ENCODE results near the gene MAP3K9. TPM values are rescaled to one million over a fixed set of nuclear protein-coding genes. Genes with fewer than 3 reads are reported as not detected.

MAP3K9 gene
- total and polyA plus RNA-seq, 2 donors = 0.25 to 2.7 TPM

DNA sequence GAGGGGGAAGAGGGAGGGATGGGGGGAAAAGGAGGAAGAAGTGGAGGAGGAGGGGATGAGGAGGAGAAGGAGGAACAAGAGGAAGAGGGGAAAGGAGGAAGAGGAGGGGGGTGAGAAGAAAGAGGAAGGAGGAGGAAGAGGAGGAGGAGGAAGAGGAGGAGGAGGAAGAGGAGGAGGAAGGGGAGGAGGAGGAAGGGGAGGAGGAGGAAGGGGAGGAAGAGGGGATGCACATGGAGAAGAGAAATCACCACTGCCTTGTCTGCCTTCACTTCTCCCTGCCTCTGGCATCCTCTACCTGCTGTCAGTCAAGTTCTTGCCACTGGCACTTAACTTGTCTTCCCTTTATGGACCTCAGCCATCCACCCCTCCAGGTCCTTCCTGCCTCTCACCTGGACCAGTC lies 107.7 kb downstream of the MAP3K9 start:
- H3K27ac ChIP-seq (ENCODE audit: low read depth) = no peak overlapping the region
- no peak overlapping the region for H3K4me3 ChIP-seq (ENCODE audit: low read depth, low read length)
- no peaks in the 10 kb centered on the region for H3K36me3 ChIP-seq (ENCODE audit: insufficient read depth)
- DNase-seq (ENCODE audit: extremely low spot score) = no peak
- no peaks in the 10 kb centered on the region for H3K4me1 ChIP-seq (ENCODE audit: insufficient read depth)

DNA sequence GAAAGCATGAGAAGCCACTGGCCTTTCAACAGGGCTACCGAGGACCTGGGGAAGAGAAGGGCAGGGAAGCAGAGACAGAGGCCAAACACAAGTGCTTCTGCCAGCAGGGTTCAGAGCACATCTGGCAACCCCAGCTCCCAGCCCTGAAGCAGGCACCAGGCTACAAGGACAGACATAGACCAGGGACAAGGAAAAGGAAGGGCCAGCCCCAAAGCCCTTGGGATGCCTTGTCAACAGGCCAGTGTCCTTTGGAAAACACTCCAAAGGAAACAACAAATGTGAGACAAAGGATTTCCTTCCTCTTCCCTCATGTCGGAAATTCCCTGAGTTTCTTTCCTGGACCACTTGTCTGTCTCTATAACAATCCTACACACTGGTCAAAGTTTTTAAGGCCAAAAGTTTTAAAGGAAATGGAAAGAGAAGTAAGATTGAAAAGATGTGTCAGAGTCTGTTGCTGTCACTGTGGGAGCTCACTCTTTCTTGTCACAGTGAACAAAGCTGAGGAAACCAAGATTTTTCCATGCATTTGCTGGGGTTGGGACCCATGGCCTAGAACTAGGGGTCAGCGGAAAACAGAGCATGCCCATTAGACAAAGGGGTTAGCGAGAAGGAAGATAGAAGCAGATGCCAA lies 108.2 kb downstream of the MAP3K9 start:
- WGBS = 78% methylated on average over 4 of the region's 4 CpGs
- no peak overlapping the region for H3K27ac ChIP-seq (ENCODE audit: low read depth)

DNA sequence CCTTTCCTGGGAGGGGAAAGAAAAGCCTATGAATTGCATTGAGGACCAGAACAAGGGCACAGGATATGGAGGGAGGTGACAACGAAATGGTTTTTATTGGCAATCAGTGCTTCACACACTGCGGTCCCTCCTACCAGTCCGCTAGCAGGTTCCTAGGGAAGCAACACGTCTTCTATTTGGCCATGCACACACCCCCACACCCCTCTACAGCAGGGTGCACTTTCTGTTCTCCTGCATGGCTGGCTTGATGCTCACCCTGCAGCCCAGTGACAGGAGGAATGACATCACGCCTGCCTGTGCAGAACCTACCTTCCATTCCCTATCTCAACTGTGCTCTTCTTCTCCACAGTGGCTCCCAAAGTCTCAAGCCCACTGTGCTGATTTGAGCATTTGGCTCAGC lies 109.7 kb downstream of the MAP3K9 start:
- Histone ChIP-seq H3K4me3 (ENCODE audit: low read depth, low read length) (no peak overlapping the region), H3K27ac (ENCODE audit: low read depth) (no peak overlapping the region), H3K4me1 (ENCODE audit: insufficient read depth) (no peaks in the 10 kb centered on the region), H3K36me3 (ENCODE audit: insufficient read depth) (no peaks in the 10 kb centered on the region)
- WGBS = 77% methylated on average over 5 of the region's 5 CpGs
- no peak for DNase-seq (ENCODE audit: extremely low spot score)

More for the DNA sequence above, 108.2 kb downstream of the MAP3K9 start:
- Histone ChIP-seq H3K4me1 (ENCODE audit: insufficient read depth) (no peaks in the 10 kb centered on the region), H3K4me3 (ENCODE audit: low read depth, low read length) (no peak overlapping the region), H3K36me3 (ENCODE audit: insufficient read depth) (no peaks in the 10 kb centered on the region)
- no peak for DNase-seq (ENCODE audit: extremely low spot score)

DNA sequence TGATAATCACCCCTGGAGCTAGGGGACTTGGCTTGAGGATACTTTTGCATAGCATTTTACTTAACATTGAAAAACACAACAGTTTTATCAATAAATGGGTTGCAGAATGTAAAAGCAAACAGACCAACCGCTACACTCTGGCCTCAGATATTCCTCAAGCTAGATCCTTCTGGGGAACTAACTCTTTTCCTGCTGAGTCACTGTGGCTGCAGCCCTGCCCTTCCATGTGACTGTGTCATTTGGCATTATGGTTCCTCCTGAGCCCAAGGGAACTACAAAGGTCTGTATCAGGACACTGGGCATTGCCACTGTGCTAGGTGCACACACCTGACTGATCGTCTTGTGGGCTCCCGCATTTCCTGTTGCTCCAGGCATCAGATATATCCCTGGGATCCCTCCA lies 111.0 kb downstream of the MAP3K9 start:
- Histone ChIP-seq H3K36me3 (ENCODE audit: insufficient read depth) (no peaks in the 10 kb centered on the region), H3K4me3 (ENCODE audit: low read depth, low read length) (no peak overlapping the region), H3K27ac (ENCODE audit: low read depth) (no peak overlapping the region), H3K4me1 (ENCODE audit: insufficient read depth) (no peaks in the 10 kb centered on the region)
- WGBS = 84% methylated on average over 3 of the region's 3 CpGs
- DNase-seq (ENCODE audit: extremely low spot score) = no peak

DNA sequence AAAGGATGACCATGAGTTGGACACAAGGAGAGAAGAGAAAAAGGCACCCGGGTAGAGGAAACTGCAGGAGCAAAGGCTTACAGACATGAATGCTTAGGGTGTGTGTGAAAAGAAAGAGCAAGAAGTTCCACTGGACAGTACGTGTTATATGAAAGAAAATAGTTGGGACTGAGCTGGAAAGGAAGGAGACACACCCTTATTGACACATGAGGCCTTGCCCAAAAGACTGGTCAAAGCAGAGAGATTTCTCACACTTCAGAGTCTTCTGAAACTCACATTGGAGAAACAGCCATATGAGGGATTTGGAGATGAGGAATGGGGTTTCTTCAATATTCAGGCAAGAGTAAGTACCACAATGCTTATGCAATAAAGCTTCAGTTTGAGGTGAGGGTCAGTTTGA lies 111.6 kb downstream of the MAP3K9 start:
- H3K27ac ChIP-seq (ENCODE audit: low read depth) = no peak overlapping the region
- H3K36me3 ChIP-seq (ENCODE audit: insufficient read depth) = no peaks in the 10 kb centered on the region
- H3K4me1 ChIP-seq (ENCODE audit: insufficient read depth) = no peaks in the 10 kb centered on the region
- no peak for DNase-seq (ENCODE audit: extremely low spot score)
- H3K4me3 ChIP-seq (ENCODE audit: low read depth, low read length) = no peak overlapping the region
- 65% methylated on average over 2 of the region's 2 CpGs for WGBS

DNA sequence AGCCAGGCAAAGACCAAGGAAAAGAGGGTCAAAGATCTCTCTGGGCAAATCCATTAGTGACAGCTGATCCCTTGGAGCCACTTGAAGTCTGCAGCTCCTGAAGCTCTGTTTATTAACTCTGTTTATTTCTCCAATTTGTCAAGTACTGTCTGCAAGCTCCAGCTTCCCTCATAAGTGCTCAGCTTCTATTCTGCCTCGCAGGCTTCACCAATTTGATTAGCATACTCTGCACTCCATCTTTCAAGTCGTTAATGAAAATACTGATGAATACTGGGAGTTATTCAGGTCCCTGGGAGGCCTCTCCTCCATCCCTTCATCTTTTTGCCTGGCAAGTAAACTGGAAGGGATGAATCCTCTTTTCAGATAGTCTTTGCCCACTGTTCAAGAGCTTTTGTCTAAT lies 113.3 kb downstream of the MAP3K9 start:
- no peak overlapping the region for H3K4me3 ChIP-seq (ENCODE audit: low read depth, low read length)
- DNase-seq (ENCODE audit: extremely low spot score) = no peak
- H3K27ac ChIP-seq (ENCODE audit: low read depth) = no peak overlapping the region
- no peaks in the 10 kb centered on the region for H3K36me3 ChIP-seq (ENCODE audit: insufficient read depth)
- no peaks in the 10 kb centered on the region for H3K4me1 ChIP-seq (ENCODE audit: insufficient read depth)
- WGBS = 48% methylated on average over 2 of the region's 2 CpGs

DNA sequence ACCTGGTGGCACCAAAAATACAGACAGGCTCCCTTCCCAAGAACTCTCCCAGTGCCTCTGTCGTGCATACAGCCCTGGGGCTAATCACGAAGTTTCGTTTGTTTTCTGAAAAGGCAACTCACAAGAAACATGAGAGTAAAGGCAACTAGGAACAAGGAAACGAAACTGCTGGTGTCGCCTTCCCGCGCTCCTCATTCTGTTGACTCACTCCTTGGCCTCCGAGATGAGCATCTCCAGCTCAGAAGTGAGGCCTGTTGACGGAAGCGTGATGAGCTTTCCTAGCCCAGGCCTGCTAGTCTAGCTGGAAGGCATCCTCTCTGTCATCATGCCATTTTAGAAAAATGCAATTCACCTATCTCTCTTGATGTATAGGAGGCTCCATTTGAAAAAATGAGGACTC lies 117.1 kb downstream of the MAP3K9 start:
- no peaks in the 10 kb centered on the region for H3K4me1 ChIP-seq (ENCODE audit: insufficient read depth)
- H3K36me3 ChIP-seq (ENCODE audit: insufficient read depth) = no peaks in the 10 kb centered on the region
- no peak for DNase-seq (ENCODE audit: extremely low spot score)
- no peak overlapping the region for H3K4me3 ChIP-seq (ENCODE audit: low read depth, low read length)
- 87% methylated on average over 10 of the region's 10 CpGs for WGBS
- no peak overlapping the region for H3K27ac ChIP-seq (ENCODE audit: low read depth)

DNA sequence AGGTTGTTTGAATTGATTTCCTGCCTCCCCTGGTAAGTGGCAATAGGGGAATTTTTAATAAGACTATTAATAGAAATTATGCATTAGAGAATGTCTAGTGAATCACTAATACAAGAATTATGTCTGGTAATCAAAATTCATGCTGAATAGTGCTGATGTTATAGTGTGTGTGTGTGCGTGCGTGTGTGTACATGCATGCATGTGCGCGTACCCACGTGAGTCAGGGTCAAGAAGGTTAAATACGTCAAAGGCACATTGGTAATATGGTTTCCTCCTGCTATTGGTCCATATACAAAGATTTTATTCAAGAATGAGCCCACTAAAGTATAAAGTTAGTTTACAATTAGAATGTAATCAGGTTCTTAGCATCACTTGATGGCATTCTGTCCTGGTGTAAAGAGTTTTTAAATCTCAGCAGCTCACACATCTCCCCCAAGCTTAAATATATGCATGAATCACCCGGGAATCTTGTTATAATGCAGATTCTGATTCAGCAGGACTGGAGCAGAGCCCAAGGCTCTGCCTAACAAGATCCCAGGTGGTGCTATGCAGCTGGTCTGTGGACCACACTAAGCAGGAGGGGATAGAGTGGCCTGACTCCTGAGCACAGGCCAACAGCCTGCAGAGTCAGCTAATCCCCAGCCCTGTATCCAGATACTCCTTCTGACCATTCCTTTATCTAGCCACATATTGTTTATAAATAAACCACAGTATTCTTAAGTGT lies 123.7 kb downstream of the MAP3K9 start:
- Histone ChIP-seq H3K27ac (ENCODE audit: low read depth) (no peak overlapping the region), H3K36me3 (ENCODE audit: insufficient read depth) (no peaks in the 10 kb centered on the region), H3K4me1 (ENCODE audit: insufficient read depth) (no peaks in the 10 kb centered on the region), H3K4me3 (ENCODE audit: low read depth, low read length) (no peak overlapping the region)
- no peak for DNase-seq (ENCODE audit: extremely low spot score)
- 72% methylated on average over 7 of the region's 7 CpGs for WGBS

DNA sequence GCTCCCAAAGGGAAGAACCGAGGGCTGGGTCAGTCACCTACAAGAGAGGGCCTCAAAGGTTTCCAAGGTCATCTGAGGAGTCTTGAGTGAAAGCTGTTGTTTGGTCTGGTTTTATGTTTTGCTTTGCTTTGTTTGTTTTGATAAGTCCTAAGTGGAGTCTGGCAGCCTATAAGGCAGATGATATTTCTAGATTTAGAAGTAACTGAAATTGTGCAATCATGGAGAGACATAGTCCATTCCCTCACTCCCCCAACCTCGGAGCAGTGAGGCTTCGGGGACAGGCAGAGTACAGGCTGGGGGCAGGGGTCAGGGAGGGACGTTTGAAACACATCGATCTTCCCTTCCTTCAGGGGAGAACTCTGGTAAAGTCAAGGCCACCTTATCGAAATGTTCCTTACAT lies 125.3 kb downstream of the MAP3K9 start:
- Histone ChIP-seq H3K27ac (ENCODE audit: low read depth) (no peak overlapping the region), H3K36me3 (ENCODE audit: insufficient read depth) (no peaks in the 10 kb centered on the region), H3K4me1 (ENCODE audit: insufficient read depth) (no peaks in the 10 kb centered on the region), H3K4me3 (ENCODE audit: low read depth, low read length) (no peak overlapping the region)
- 55% methylated on average over 6 of the region's 6 CpGs for WGBS
- no peak for DNase-seq (ENCODE audit: extremely low spot score)

DNA sequence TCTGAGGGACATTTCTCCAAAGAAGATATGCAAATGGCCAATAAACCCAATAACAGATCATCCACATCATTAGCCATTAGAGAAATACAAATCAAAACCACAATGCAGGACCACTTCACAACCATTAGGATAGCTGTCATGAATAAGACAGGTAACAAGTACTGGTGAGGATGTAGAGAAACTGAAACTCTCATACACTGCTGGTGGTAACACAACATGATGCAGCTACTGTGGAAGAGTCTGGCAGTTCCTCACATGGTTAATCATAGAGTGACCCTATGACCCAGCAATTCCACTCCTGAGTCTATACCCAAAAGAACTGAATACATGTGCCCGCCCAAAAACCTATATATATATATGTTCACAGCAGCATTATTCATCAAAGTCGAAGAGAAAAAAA lies 128.6 kb downstream of the MAP3K9 start:
- no peak for DNase-seq (ENCODE audit: extremely low spot score)
- 97% methylated on average over 2 of the region's 2 CpGs for WGBS
- H3K4me1 ChIP-seq (ENCODE audit: insufficient read depth) = no peaks in the 10 kb centered on the region

DNA sequence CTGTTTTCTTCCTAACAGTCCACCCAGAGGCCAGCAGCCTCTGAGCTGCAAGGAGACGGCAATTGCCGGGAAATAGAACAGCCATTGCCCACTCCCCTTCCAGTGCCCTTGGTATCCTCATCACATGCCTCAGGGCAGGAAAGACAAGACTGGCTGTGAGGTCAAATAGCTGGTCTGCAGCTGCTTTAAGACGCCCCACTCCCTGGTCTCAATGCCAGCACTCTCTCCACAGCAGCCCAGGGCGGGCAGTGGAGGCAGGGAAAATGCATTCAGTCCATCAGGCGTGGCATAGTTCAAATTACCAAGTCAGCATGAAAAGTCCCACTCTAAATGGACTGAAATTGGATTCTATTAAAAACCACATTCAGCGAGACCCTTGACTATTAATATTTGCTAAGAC lies 132.0 kb downstream of the MAP3K9 start:
- WGBS = 88% methylated on average over 6 of the region's 6 CpGs
- Histone ChIP-seq H3K4me1 (ENCODE audit: insufficient read depth) (no peaks in the 10 kb centered on the region), H3K4me3 (ENCODE audit: low read depth, low read length) (no peak overlapping the region), H3K36me3 (ENCODE audit: insufficient read depth) (no peaks in the 10 kb centered on the region), H3K27ac (ENCODE audit: low read depth) (no peak overlapping the region)
- DNase-seq (ENCODE audit: extremely low spot score) = no peak

More for the DNA sequence above, 128.6 kb downstream of the MAP3K9 start:
- H3K4me3 ChIP-seq (ENCODE audit: low read depth, low read length) = no peak overlapping the region
- no peaks in the 10 kb centered on the region for H3K36me3 ChIP-seq (ENCODE audit: insufficient read depth)
- H3K27ac ChIP-seq (ENCODE audit: low read depth) = no peak overlapping the region

Other genes with a start within 250 kb of the MAP3K9 start
- 69.3 TPM for gene MED6, start 208.9 kb downstream of the MAP3K9 start, total RNA-seq
- 19.7 TPM for gene MED6, start 208.9 kb downstream of the MAP3K9 start, polyA plus RNA-seq
- gene TTC9, start 167.6 kb downstream of the MAP3K9 start, total RNA-seq = 1.7 TPM
- gene TTC9, start 167.6 kb downstream of the MAP3K9 start, polyA plus RNA-seq = 0.96 TPM
- gene PCNX1, start 97.9 kb upstream of the MAP3K9 start, total RNA-seq = 127 TPM
- gene PCNX1, start 97.9 kb upstream of the MAP3K9 start, polyA plus RNA-seq = 16.0 TPM

All from urinary bladder (tissue), 4 donors.